ENCODE measurements around the gene CLDN24.

CLDN24 gene

GRCh38 chr4:183354219-183354618, 32.0 kb upstream of the CLDN24 start:
- no peaks in the 10 kb centered on the region for H4K20me1 ChIP-seq (ENCODE audit: low read depth, low read length)
- no peak overlapping the region for H3K27ac ChIP-seq (ENCODE audit: low read depth, low read length)
- H3F3A ChIP-seq (ENCODE audit: insufficient read depth): no peaks in the 10 kb centered on the region
- no peak overlapping the region for H3K4me3 ChIP-seq (ENCODE audit: insufficient read depth, low read length, poor library complexity, severe bottlenecking)
- H3K79me2 ChIP-seq (ENCODE audit: insufficient read depth, low read length): no peaks in the 10 kb centered on the region
- H3K27me3 ChIP-seq (ENCODE audit: low read length): no peaks in the 10 kb centered on the region
- H2AFZ ChIP-seq (ENCODE audit: low read depth, low read length, severe bottlenecking): no peak overlapping the region
- no peaks in the 10 kb centered on the region for H3K36me3 ChIP-seq (ENCODE audit: low read length)
- H3K9ac ChIP-seq (ENCODE audit: low read length): no peak overlapping the region
- H3K9me3 ChIP-seq (ENCODE audit: insufficient read depth, low read length): no peaks in the 10 kb centered on the region
- no peaks in the 10 kb centered on the region for H3K9me2 ChIP-seq (replicated peaks; ENCODE audit: insufficient read depth, low read length)
- no peak overlapping the region for H3K4me2 ChIP-seq (ENCODE audit: low read depth, low read length, poor library complexity, severe bottlenecking)
- TF ChIP-seq EZH2phosphoT487 (conservative IDR thresholded peaks at IDR 0.05; ENCODE audit: low read length) (no peak), CTCF (IDR thresholded peaks at IDR 0.05; ENCODE audit: insufficient read depth, low read length, poor library complexity, severe bottlenecking) (no peak)

GRCh38 chr4:183353557-183353956, 31.3 kb upstream of the CLDN24 start:
- Histone ChIP-seq H3K9me2 (replicated peaks; ENCODE audit: insufficient read depth, low read length) (no peaks in the 10 kb centered on the region), H3K4me3 (ENCODE audit: insufficient read depth, low read length, poor library complexity, severe bottlenecking) (no peak overlapping the region)
- TF ChIP-seq EZH2phosphoT487 (conservative IDR thresholded peaks at IDR 0.05; ENCODE audit: low read length): no peak
- no peak for TF ChIP-seq CTCF (IDR thresholded peaks at IDR 0.05; ENCODE audit: insufficient read depth, low read length, poor library complexity, severe bottlenecking)

GRCh38 chr4:183352546-183352945, 30.3 kb upstream of the CLDN24 start:
- H3K9ac ChIP-seq (ENCODE audit: low read length): no peak overlapping the region
- H3K36me3 ChIP-seq (ENCODE audit: low read length): no peaks in the 10 kb centered on the region
- no peak overlapping the region for H3K4me3 ChIP-seq (ENCODE audit: insufficient read depth, low read length, poor library complexity, severe bottlenecking)
- H2AFZ ChIP-seq (ENCODE audit: low read depth, low read length, severe bottlenecking): no peak overlapping the region
- H3F3A ChIP-seq (ENCODE audit: insufficient read depth): no peaks in the 10 kb centered on the region
- no peak for TF ChIP-seq CTCF (IDR thresholded peaks at IDR 0.05; ENCODE audit: insufficient read depth, low read length, poor library complexity, severe bottlenecking)
- no peaks in the 10 kb centered on the region for H3K27me3 ChIP-seq (ENCODE audit: low read length)
- H3K9me2 ChIP-seq (replicated peaks; ENCODE audit: insufficient read depth, low read length): no peaks in the 10 kb centered on the region
- no peaks in the 10 kb centered on the region for H3K9me3 ChIP-seq (ENCODE audit: insufficient read depth, low read length)
- H4K20me1 ChIP-seq (ENCODE audit: low read depth, low read length): no peaks in the 10 kb centered on the region
- H3K27ac ChIP-seq (ENCODE audit: low read depth, low read length): no peak overlapping the region
- H3K79me2 ChIP-seq (ENCODE audit: insufficient read depth, low read length): no peaks in the 10 kb centered on the region
- no peak overlapping the region for H3K4me2 ChIP-seq (ENCODE audit: low read depth, low read length, poor library complexity, severe bottlenecking)

More at GRCh38 chr4:183353557-183353956, 31.3 kb upstream of the CLDN24 start:
- H3F3A ChIP-seq (ENCODE audit: insufficient read depth): no peaks in the 10 kb centered on the region
- H3K79me2 ChIP-seq (ENCODE audit: insufficient read depth, low read length): no peaks in the 10 kb centered on the region
- H3K36me3 ChIP-seq (ENCODE audit: low read length): no peaks in the 10 kb centered on the region
- no peaks in the 10 kb centered on the region for H4K20me1 ChIP-seq (ENCODE audit: low read depth, low read length)
- no peaks in the 10 kb centered on the region for H3K9me3 ChIP-seq (ENCODE audit: insufficient read depth, low read length)
- no peak overlapping the region for H2AFZ ChIP-seq (ENCODE audit: low read depth, low read length, severe bottlenecking)
- H3K27me3 ChIP-seq (ENCODE audit: low read length): no peaks in the 10 kb centered on the region
- no peak overlapping the region for H3K27ac ChIP-seq (ENCODE audit: low read depth, low read length)
- H3K4me2 ChIP-seq (ENCODE audit: low read depth, low read length, poor library complexity, severe bottlenecking): no peak overlapping the region
- H3K9ac ChIP-seq (ENCODE audit: low read length): no peak overlapping the region

All from SU-DHL-6 (cell line).